HEK293T (cell line): Measurements from ENCODE around the gene FOXI3.

Experiments used
- ARNT ChIP-seq: fragments of 450-650 bp; IDR thresholded peaks from 2 replicates; pipeline ENCODE4 v1.6.1; 2017; ENCODE audit warnings: mild to moderate bottlenecking
- BHLHE40 ChIP-seq: fragments of 450-650 bp; IDR thresholded peaks from 2 replicates; pipeline ENCODE4 v1.6.1; 2016; ENCODE audit warnings: mild to moderate bottlenecking, moderate library complexity, borderline replicate concordance
- FOXK2 ChIP-seq: fragments of 450-650 bp; IDR thresholded peaks from 2 replicates; pipeline ENCODE4 v1.6.1; 2016; ENCODE audit warnings: mild to moderate bottlenecking
- NFRKB ChIP-seq: fragments of 450-650 bp; IDR thresholded peaks from 2 replicates; pipeline ENCODE4 v1.6.1; 2016; ENCODE audit warnings: mild to moderate bottlenecking, moderate library complexity
- TARDBP ChIP-seq: fragments of 450-650 bp; IDR thresholded peaks from 2 replicates; pipeline ENCODE4 v1.6.1; 2016
- ZNF384 ChIP-seq: fragments of 450-650 bp; IDR thresholded peaks from 2 replicates; pipeline ENCODE4 v1.6.1; 2016

DNA sequence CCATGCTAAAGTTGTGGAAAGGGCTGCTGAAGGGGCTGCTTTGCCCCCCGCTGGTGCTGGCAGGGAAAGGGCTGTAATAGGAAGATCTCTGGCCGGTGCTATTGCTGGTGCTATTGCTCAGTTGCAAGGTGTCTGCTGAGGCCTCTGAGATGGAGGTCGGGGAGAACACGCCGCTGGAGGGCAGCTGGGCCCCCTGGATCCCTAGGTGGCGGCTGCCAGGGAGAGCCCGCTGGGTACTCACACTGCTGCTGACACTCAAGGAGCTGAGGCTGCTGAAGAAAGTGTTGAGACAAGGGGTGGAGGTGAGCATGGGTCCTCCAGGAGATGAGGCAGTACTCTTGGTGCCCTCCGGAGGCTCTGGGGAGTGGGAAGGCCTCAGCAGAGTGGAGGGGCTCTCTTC, 4.2 kb downstream of the FOXI3 start:
- no peak for TF ChIP-seq NFRKB
- TF ChIP-seq BHLHE40: no peak
- TF ChIP-seq ARNT: no peak
- no peak for TF ChIP-seq TARDBP
- TF ChIP-seq ZNF384: no peak
- no peak for TF ChIP-seq FOXK2
